ENCODE data around the gene DNAI1.

The DNAI1 gene

GRCh38 chr9:34555500-34555899 lies 96.9 kb downstream of the DNAI1 start:
- no peaks in the 10 kb centered on the region for H4K20me1 ChIP-seq (ENCODE audit: insufficient read depth)
- no peaks in the 10 kb centered on the region for H3K4me1 ChIP-seq (ENCODE audit: low read depth, poor library complexity, severe bottlenecking)
- H3K27ac ChIP-seq, result no peak overlapping the region
- TF ChIP-seq CTCF (conservative IDR thresholded peaks at IDR 0.05; ENCODE audit: low read depth, low read length), result no peak
- H3K79me2 ChIP-seq (ENCODE audit: insufficient read depth, low read depth), result no peaks in the 10 kb centered on the region
- no peak overlapping the region for H2AFZ ChIP-seq (ENCODE audit: low read depth)
- H3K9ac ChIP-seq, result no peak overlapping the region
- no peak overlapping the region for H3K4me2 ChIP-seq
- H3K36me3 ChIP-seq (ENCODE audit: insufficient read depth), result no peaks in the 10 kb centered on the region
- no peak overlapping the region for H3K4me3 ChIP-seq (IDR thresholded peaks at IDR 0.05; ENCODE audit: insufficient read depth, low read depth, low read length)
- peaks cover 46% of the 10 kb centered on the region for H3K27me3 ChIP-seq (ENCODE audit: insufficient read depth, low read depth)

GRCh38 chr9:34555936-34556525 lies 97.4 kb downstream of the DNAI1 start:
- peaks cover 45% of the 10 kb centered on the region for H3K27me3 ChIP-seq (ENCODE audit: insufficient read depth, low read depth)
- H3K9ac ChIP-seq, result no peak overlapping the region
- H3K4me1 ChIP-seq (ENCODE audit: low read depth, poor library complexity, severe bottlenecking), result no peaks in the 10 kb centered on the region
- H2AFZ ChIP-seq (ENCODE audit: low read depth), result no peak overlapping the region
- no peak overlapping the region for H3K4me2 ChIP-seq
- TF ChIP-seq CTCF (conservative IDR thresholded peaks at IDR 0.05; ENCODE audit: low read depth, low read length), result no peak
- no peaks in the 10 kb centered on the region for H3K36me3 ChIP-seq (ENCODE audit: insufficient read depth)
- H3K4me3 ChIP-seq (IDR thresholded peaks at IDR 0.05; ENCODE audit: insufficient read depth, low read depth, low read length), result no peak overlapping the region
- no peaks in the 10 kb centered on the region for H3K79me2 ChIP-seq (ENCODE audit: insufficient read depth, low read depth)
- no peak overlapping the region for H3K27ac ChIP-seq
- no peaks in the 10 kb centered on the region for H4K20me1 ChIP-seq (ENCODE audit: insufficient read depth)

GRCh38 chr9:34556949-34557348 lies 98.3 kb downstream of the DNAI1 start:
- Histone ChIP-seq H2AFZ (ENCODE audit: low read depth) (no peak overlapping the region), H3K9ac (no peak overlapping the region), H3K27me3 (ENCODE audit: insufficient read depth, low read depth) (peaks cover 41% of the 10 kb centered on the region), H4K20me1 (ENCODE audit: insufficient read depth) (no peaks in the 10 kb centered on the region), H3K4me3 (IDR thresholded peaks at IDR 0.05; ENCODE audit: insufficient read depth, low read depth, low read length) (no peak overlapping the region), H3K4me1 (ENCODE audit: low read depth, poor library complexity, severe bottlenecking) (no peaks in the 10 kb centered on the region), H3K79me2 (ENCODE audit: insufficient read depth, low read depth) (no peaks in the 10 kb centered on the region), H3K4me2 (no peak overlapping the region), H3K27ac (no peak overlapping the region), H3K36me3 (ENCODE audit: insufficient read depth) (no peaks in the 10 kb centered on the region)
- TF ChIP-seq CTCF (conservative IDR thresholded peaks at IDR 0.05; ENCODE audit: low read depth, low read length), result no peak

GRCh38 chr9:34557426-34558321 lies 99.1 kb downstream of the DNAI1 start:
- Histone ChIP-seq H3K36me3 (ENCODE audit: insufficient read depth) (no peaks in the 10 kb centered on the region), H3K4me3 (IDR thresholded peaks at IDR 0.05; ENCODE audit: insufficient read depth, low read depth, low read length) (no peak overlapping the region), H2AFZ (ENCODE audit: low read depth) (no peak overlapping the region), H4K20me1 (ENCODE audit: insufficient read depth) (no peaks in the 10 kb centered on the region), H3K27me3 (ENCODE audit: insufficient read depth, low read depth) (peaks cover 39% of the 10 kb centered on the region), H3K79me2 (ENCODE audit: insufficient read depth, low read depth) (no peaks in the 10 kb centered on the region), H3K9ac (no peak overlapping the region), H3K4me1 (ENCODE audit: low read depth, poor library complexity, severe bottlenecking) (no peaks in the 10 kb centered on the region), H3K4me2 (no peak overlapping the region), H3K27ac (no peak overlapping the region)
- TF ChIP-seq CTCF (conservative IDR thresholded peaks at IDR 0.05; ENCODE audit: low read depth, low read length), result no peak
